ENCODE results near the gene PRKAB2. TPM values are rescaled to one million over a fixed set of nuclear protein-coding genes. Genes with fewer than 3 reads are reported as not detected.
"Not testable (repeated sequence)": the region's sequence is repeated elsewhere in the genome, so short reads cannot be mapped to it uniquely, and the experiment has no call there.

The PRKAB2 gene
- total and polyA plus RNA-seq, 2 of the 4 experiments (the other 2 are of a cell fraction) = 8.4 to 11.0 TPM

DNA sequence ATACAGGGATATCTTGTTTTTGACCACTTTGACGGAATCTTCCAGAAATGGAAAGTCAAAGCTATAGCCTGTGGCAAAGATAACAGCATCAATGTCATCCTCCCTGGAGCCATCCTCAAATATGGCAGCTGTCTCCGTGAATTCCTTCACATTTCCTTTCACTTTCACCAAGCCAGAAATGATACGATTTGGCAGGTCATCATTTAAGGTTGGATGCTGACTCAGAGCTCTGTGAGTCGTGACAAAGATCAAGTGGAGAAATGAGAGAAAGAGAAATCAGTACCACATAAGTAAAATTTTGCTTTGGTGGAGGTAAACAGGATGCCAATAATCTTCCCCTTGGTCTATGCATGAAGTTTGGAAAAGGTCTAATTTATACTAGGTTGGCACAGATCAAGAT, 29.0 kb upstream of the PRKAB2 start:
- Histone ChIP-seq H3K9me1 (ENCODE audit: insufficient read depth, low read length) (no peaks in the 10 kb centered on the region), H3K14ac (replicated peaks; ENCODE audit: low read depth, low read length) (no peak overlapping the region), H4K91ac (ENCODE audit: insufficient read depth, low read depth, low read length) (no peak overlapping the region), H3K9ac (ENCODE audit: low read depth, low read length) (no peak overlapping the region), H3K27ac (ENCODE audit: insufficient read depth, low read length) (no peak overlapping the region), H2BK120ac (ENCODE audit: low read depth, low read length) (no peak overlapping the region), H4K8ac (ENCODE audit: low read depth in 2 of 2, low read length in 2 of 2) (no peak overlapping the region), H4K20me1 (ENCODE audit: insufficient read depth, low read length) (no peaks in the 10 kb centered on the region), H3K18ac (ENCODE audit: low read depth, low read length) (no peak overlapping the region), H3K36me3 (ENCODE audit: control insufficient read depth, insufficient read depth, low read length) (no peaks in the 10 kb centered on the region), H3K79me1 (ENCODE audit: low read depth in 1 of 2, low read length in 2 of 2) (no peaks in the 10 kb centered on the region), H2AK9ac (replicated peaks; ENCODE audit: low read depth, low read length, poor library complexity) (no peak overlapping the region), H2BK20ac (ENCODE audit: low read depth, low read length) (no peak overlapping the region), H3K27me3 (ENCODE audit: control insufficient read depth, insufficient read depth, low read length) (no peaks in the 10 kb centered on the region), H3K4me3 (ENCODE audit: insufficient read depth, low read depth, low read length) (no peak overlapping the region), H3K4me2 (ENCODE audit: low read depth, low read length) (peak overlapping the region; percentile 58), H3K4me1 (ENCODE audit: control insufficient read depth, insufficient read depth, low read length) (no peaks in the 10 kb centered on the region), H3K9me3 (ENCODE audit: control insufficient read depth, insufficient read depth, low read length) (no peaks in the 10 kb centered on the region), H2BK15ac (ENCODE audit: low read depth, low read length) (no peak overlapping the region), H2AK5ac (ENCODE audit: low read depth, low read length) (no peak overlapping the region), H2AFZ (replicated peaks; ENCODE audit: low read length, poor library complexity) (no peak overlapping the region), H4K5ac (ENCODE audit: low read depth, low read length) (no peak overlapping the region), H3K4ac (ENCODE audit: low read depth, low read length) (no peak overlapping the region), H3K23ac (ENCODE audit: low read depth, low read length) (no peak overlapping the region), H3K56ac (ENCODE audit: extremely low read depth, insufficient read depth, low read length) (no peak overlapping the region), H2BK5ac (ENCODE audit: low read depth, low read length, poor library complexity, severe bottlenecking) (no peak overlapping the region)
- DNase-seq (peak; percentile 18), ATAC-seq (ENCODE audit: low read depth) (no peak)
- ChIA-PET POLR2A (ENCODE audit: unreplicated experiment) (no interaction called here), CTCF (interaction anchor here (1.4 kb wide), 1 partner anchor 42 kb away, joined by 3 read pairs; no protein-coding TSS in a partner anchor)
- dilution Hi-C loops (cut with HindIII; ENCODE audit: low sequenced_read_pairs, unreplicated experiment) (no loop called here), in situ Hi-C loops (cut with MboI; ENCODE audit: low sequenced_read_pairs) (no loop called here), intact Hi-C loops (cut with micrococcal nuclease) (no loop called here)
- WGBS, 2 experiments (ENCODE audit: extremely low coverage in 2 of 2, insufficient read length in 1 of 2) = no CpG with 5 or more reads among the region's 4 CpGs
- no TSS peak for BruUV-seq (replicated peaks)
- TF ChIP-seq RCOR1 (IDR thresholded peaks at IDR 0.05; ENCODE audit: insufficient replicate concordance, low read length) = no peak
- no peak for TF ChIP-seq MAZ (IDR thresholded peaks at IDR 0.05; ENCODE audit: borderline replicate concordance, low read depth, low read length)
- TF ChIP-seq MAFK (IDR thresholded peaks at IDR 0.05; ENCODE audit: low read depth, low read length) = peak; percentile 13; the same call in 1 of the 2 replicates

DNA sequence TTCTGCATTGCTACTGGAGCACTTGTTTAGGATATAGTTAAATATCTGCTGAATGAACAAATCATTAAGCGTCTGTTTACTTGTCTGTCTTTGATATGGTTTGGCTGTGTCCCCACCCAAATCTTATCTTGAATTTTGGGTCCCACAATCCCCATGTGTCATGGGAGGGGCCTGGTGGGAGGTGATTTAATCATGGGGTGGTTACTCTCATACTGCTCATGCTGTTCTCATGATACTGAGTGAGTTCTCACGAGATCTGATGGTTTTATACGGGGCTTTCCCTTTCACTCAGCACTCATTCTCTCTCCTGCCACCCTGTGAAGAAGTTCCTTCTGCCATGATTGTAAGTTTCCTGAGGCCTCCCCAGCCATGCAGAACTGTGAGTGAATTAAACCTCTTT, 25.1 kb upstream of the PRKAB2 start:
- POLR2A ChIA-PET (ENCODE audit: unreplicated experiment); H4K91ac ChIP-seq (ENCODE audit: insufficient read depth, low read depth, low read length): not testable (repeated sequence)

More for the DNA sequence above, 25.1 kb upstream of the PRKAB2 start:
- CTCF ChIA-PET; H2AK9ac ChIP-seq (replicated peaks; ENCODE audit: low read depth, low read length, poor library complexity); H3K9me1 ChIP-seq (ENCODE audit: insufficient read depth, low read length); H3K4me2 ChIP-seq (ENCODE audit: low read depth, low read length); H3K79me1 ChIP-seq (ENCODE audit: low read depth in 1 of 2, low read length in 2 of 2); in situ Hi-C loops (cut with MboI; ENCODE audit: low sequenced_read_pairs); H3K9me3 ChIP-seq (ENCODE audit: control insufficient read depth, insufficient read depth, low read length); H2BK20ac ChIP-seq (ENCODE audit: low read depth, low read length); H3K14ac ChIP-seq (replicated peaks; ENCODE audit: low read depth, low read length); H3K27ac ChIP-seq (ENCODE audit: insufficient read depth, low read length); H3K27me3 ChIP-seq (ENCODE audit: control insufficient read depth, insufficient read depth, low read length); H4K8ac ChIP-seq (ENCODE audit: low read depth in 2 of 2, low read length in 2 of 2); H4K5ac ChIP-seq (ENCODE audit: low read depth, low read length); H3K36me3 ChIP-seq (ENCODE audit: control insufficient read depth, insufficient read depth, low read length); H3K56ac ChIP-seq (ENCODE audit: extremely low read depth, insufficient read depth, low read length); H2AK5ac ChIP-seq (ENCODE audit: low read depth, low read length); H2AFZ ChIP-seq (replicated peaks; ENCODE audit: low read length, poor library complexity); H2BK15ac ChIP-seq (ENCODE audit: low read depth, low read length); H3K4me3 ChIP-seq (ENCODE audit: insufficient read depth, low read depth, low read length); H3K4me1 ChIP-seq (ENCODE audit: control insufficient read depth, insufficient read depth, low read length); H3K18ac ChIP-seq (ENCODE audit: low read depth, low read length); H3K23ac ChIP-seq (ENCODE audit: low read depth, low read length); ATAC-seq (ENCODE audit: low read depth); dilution Hi-C loops (cut with HindIII; ENCODE audit: low sequenced_read_pairs, unreplicated experiment); H3K4ac ChIP-seq (ENCODE audit: low read depth, low read length); BruUV-seq (replicated peaks); H3K9ac ChIP-seq (ENCODE audit: low read depth, low read length); H2BK120ac ChIP-seq (ENCODE audit: low read depth, low read length); H4K20me1 ChIP-seq (ENCODE audit: insufficient read depth, low read length); H2BK5ac ChIP-seq (ENCODE audit: low read depth, low read length, poor library complexity, severe bottlenecking); DNase-seq: not testable (repeated sequence)
- 60% methylated on average over 1 of the region's 3 CpGs; no CpG with 5 or more reads in 1 of the 2 experiments for WGBS, 2 experiments (ENCODE audit: extremely low coverage in 2 of 2, insufficient read length in 1 of 2)
- intact Hi-C loops (cut with micrococcal nuclease) = loop anchor here (2.0 kb wide), 1 partner anchor 23 kb away; no protein-coding TSS in a partner anchor

Measured in IMR-90 (cell line).